ENCODE measurements around the gene PIP4K2C. TPM values are rescaled to one million over a fixed set of nuclear protein-coding genes. Genes with fewer than 3 reads are reported as not detected.

The PIP4K2C gene
- total RNA-seq, 1 experiment from 2014 or later = 37.1 TPM

DNA sequence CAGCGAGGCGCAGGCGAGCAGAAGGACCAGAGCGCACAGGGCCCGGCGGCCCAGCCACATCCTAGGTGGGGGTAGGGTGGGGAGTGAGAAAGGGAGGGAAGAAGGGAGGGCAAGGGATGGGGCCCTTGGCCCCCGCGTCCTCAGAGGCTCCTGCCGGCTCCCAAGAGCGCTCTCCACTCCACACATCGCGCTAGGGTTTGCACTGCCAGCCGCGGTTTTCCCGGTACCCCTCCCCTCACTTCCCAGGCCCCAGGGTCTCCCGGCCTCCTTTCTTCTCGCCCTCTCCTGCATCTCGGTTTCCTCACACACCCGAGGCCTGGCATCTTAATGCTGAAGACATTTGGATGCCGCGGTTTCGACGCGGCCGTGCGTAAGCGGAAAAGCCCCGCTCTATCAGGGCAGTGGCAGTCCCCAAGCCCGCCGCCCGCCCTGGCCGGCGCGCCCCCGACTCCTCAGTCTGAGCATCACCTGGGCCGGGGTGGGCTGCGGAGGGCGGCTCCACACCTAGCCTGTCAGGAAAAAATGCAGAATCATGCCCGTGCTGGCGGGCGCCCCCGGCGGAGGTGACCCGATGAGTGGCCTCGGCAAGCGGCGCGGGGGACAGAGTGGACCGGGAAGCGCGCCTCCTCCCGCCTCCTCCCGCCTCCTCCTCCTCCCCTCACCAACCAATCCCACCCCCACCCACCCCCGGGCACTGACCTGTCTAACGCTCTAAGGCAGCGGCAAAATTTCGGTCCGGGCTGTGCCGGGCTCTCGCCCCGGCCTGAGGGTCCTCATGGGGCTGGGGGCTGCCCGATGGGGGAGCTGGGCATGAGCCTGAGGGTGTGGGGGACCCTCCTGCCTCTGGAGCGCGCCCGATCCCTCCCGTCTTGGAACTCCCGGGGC lies 41.3 kb downstream of the PIP4K2C start:
- H2BK5ac ChIP-seq (ENCODE audit: insufficient read length, low read length) = no peak overlapping the region
- peak; percentile 64 for DNase-seq
- no peak overlapping the region for H4K5ac ChIP-seq (ENCODE audit: insufficient read length, low read depth, low read length)
- H2BK15ac ChIP-seq (ENCODE audit: low read depth, low read length) = no peak overlapping the region
- no peaks in the 10 kb centered on the region for H3K79me2 ChIP-seq (ENCODE audit: insufficient read depth, low read length)
- H3K9me3 ChIP-seq (ENCODE audit: control insufficient read depth, low read depth, low read length) = no peaks in the 10 kb centered on the region
- H4K8ac ChIP-seq (replicated peaks; ENCODE audit: insufficient read length, low read depth, low read length) = no peak overlapping the region
- TF ChIP-seq, protein P1, sequence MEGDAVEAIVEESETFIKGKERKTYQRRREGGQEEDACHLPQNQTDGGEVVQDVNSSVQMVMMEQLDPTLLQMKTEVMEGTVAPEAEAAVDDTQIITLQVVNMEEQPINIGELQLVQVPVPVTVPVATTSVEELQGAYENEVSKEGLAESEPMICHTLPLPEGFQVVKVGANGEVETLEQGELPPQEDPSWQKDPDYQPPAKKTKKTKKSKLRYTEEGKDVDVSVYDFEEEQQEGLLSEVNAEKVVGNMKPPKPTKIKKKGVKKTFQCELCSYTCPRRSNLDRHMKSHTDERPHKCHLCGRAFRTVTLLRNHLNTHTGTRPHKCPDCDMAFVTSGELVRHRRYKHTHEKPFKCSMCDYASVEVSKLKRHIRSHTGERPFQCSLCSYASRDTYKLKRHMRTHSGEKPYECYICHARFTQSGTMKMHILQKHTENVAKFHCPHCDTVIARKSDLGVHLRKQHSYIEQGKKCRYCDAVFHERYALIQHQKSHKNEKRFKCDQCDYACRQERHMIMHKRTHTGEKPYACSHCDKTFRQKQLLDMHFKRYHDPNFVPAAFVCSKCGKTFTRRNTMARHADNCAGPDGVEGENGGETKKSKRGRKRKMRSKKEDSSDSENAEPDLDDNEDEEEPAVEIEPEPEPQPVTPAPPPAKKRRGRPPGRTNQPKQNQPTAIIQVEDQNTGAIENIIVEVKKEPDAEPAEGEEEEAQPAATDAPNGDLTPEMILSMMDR (conservative IDR thresholded peaks at IDR 0.05) = no peak
- Mint-ChIP-seq H3K4me1 (peaks cover 12 to 27% of the 10 kb centered on the region in 2 experiments), H3K27ac (no peak overlapping the region), H3K4me3 (peak overlapping the region; percentile 66 to 87), H3K27me3 (ENCODE audit: low read depth) (peaks cover 76% of the 10 kb centered on the region), H3K9me3 (no peaks in the 10 kb centered on the region), H3K36me3 (ENCODE audit: insufficient read depth in 1 of 3, low read depth in 3 of 3) (no peaks in the 10 kb centered on the region)
- H3K14ac ChIP-seq (ENCODE audit: insufficient read depth, low read length) = no peak overlapping the region
- H2AK5ac ChIP-seq (ENCODE audit: insufficient read length, low read length) = no peak overlapping the region
- no peak overlapping the region for H3T11ph ChIP-seq (ENCODE audit: low read length)
- H4K91ac ChIP-seq (ENCODE audit: insufficient read length, low read depth, low read length) = no peak overlapping the region
- peaks cover 23% of the 10 kb centered on the region for H3K23me2 ChIP-seq (ENCODE audit: insufficient read length, low read depth, low read length, poor library complexity, severe bottlenecking)
- H4K20me1 ChIP-seq (ENCODE audit: control insufficient read depth, insufficient read depth, insufficient read length) = peaks cover 3% of the 10 kb centered on the region
- H2BK12ac ChIP-seq (ENCODE audit: insufficient read length, low read depth, low read length) = no peak overlapping the region
- H3K9ac ChIP-seq (ENCODE audit: extremely low read depth, insufficient read length, low read length) = no peak overlapping the region
- no peak overlapping the region for H3K23ac ChIP-seq (ENCODE audit: insufficient read length, low read depth, low read length)
- H3K79me1 ChIP-seq (ENCODE audit: insufficient read depth, low read depth, low read length, poor library complexity, severe bottlenecking) = no peaks in the 10 kb centered on the region
- H3K4me2 ChIP-seq (ENCODE audit: insufficient read depth, insufficient read length, low read length) = peak overlapping the region; percentile 69
- H2AFZ ChIP-seq (ENCODE audit: low read length) = no peak overlapping the region
- no peak overlapping the region for H3K27ac ChIP-seq (ENCODE audit: insufficient read length, low read depth, low read length)
- no peak overlapping the region for H2BK120ac ChIP-seq (ENCODE audit: low read depth, low read length, poor library complexity, severe bottlenecking)
- no peak overlapping the region for H3K56ac ChIP-seq (ENCODE audit: insufficient read length, low read depth, low read length)
- no peak overlapping the region for H3K4ac ChIP-seq (ENCODE audit: low read depth, low read length)
- no peak overlapping the region for H2BK20ac ChIP-seq (ENCODE audit: low read depth, low read length, poor library complexity, severe bottlenecking)
- H3K4me1 ChIP-seq (ENCODE audit: insufficient read depth, low read length) = no peaks in the 10 kb centered on the region; the same call in 1 of the 2 replicates
- H3K18ac ChIP-seq (ENCODE audit: insufficient read length, low read depth, low read length) = no peak overlapping the region
- H3K27me3 ChIP-seq (ENCODE audit: insufficient read depth, low read length) = peaks cover 50% of the 10 kb centered on the region
- no CpG with 5 or more reads among the region's 67 CpGs for WGBS (ENCODE audit: extremely low coverage, insufficient read length, low lambda C conversion rate)

Data from H9 (cell line).